Astrocyte (in vitro differentiated cells and primary cell): ENCODE data around the gene ADAMTS17. TPM values are rescaled to one million over a fixed set of nuclear protein-coding genes. Genes with fewer than 3 reads are reported as not detected.

ENCODE experiments used
- DNase-seq: peaks from one replicate; pipeline ENCODE4 v3.0.0-alpha.2; 2010; ENCODE audit warnings: low read depth
- FAIRE-seq: peaks from 2 replicates; lab custom pipeline; 2011; peaks lifted over from hg19 to GRCh38; lab: Jason Lieb, UNC
- H2AFZ ChIP-seq: 2 replicates; pipeline ENCODE4 v1.6.0; 2012; ENCODE audit warnings: low read depth, low read length, inconsistent platforms
- H3K27ac ChIP-seq: 2 replicates; pipeline ENCODE4 v1.5.1; 2011; ENCODE audit warnings: low read depth, low read length, inconsistent platforms
- H3K27me3 ChIP-seq: 2 replicates; pipeline ENCODE4 v1.6.0; 2011; ENCODE audit warnings: low read length, inconsistent platforms; ENCODE audit not compliant: insufficient read depth
- H3K36me3 ChIP-seq: 2 replicates; pipeline ENCODE4 v1.5.1; 2011; ENCODE audit warnings: low read length, inconsistent platforms; ENCODE audit not compliant: insufficient read depth
- H3K4me1 ChIP-seq: 2 replicates; pipeline ENCODE4 v1.5.1; 2011; ENCODE audit warnings: low read length, inconsistent platforms; ENCODE audit not compliant: insufficient read depth
- H3K4me2 ChIP-seq: 2 replicates; pipeline ENCODE4 v1.6.0; 2012; ENCODE audit warnings: low read length, inconsistent platforms
- H3K4me3 ChIP-seq: 2 replicates; pipeline ENCODE4 v1.5.1; 2011; ENCODE audit warnings: low read depth, mild to moderate bottlenecking, low read length, inconsistent platforms; ENCODE audit not compliant: insufficient read depth
- H3K79me2 ChIP-seq: 2 replicates; pipeline ENCODE4 v1.6.0; 2012; ENCODE audit warnings: mild to moderate bottlenecking, low read length, inconsistent platforms; ENCODE audit not compliant: insufficient read depth
- H3K9ac ChIP-seq: 2 replicates; pipeline ENCODE4 v1.6.0; 2012; ENCODE audit warnings: mild to moderate bottlenecking, low read length, inconsistent platforms
- H3K9me3 ChIP-seq: 2 replicates; pipeline ENCODE4 v1.5.1; 2012; ENCODE audit warnings: low read depth, mild to moderate bottlenecking, low read length, inconsistent platforms; ENCODE audit not compliant: insufficient read depth
- H4K20me1 ChIP-seq: 2 replicates; pipeline ENCODE4 v1.6.0; 2012; ENCODE audit warnings: low read length, inconsistent platforms; ENCODE audit not compliant: insufficient read depth
- H3K27ac Mint-ChIP-seq: one replicate; pipeline ENCODE4 v1.8.0; 2021; ENCODE audit warnings: mild to moderate bottlenecking, mixed read lengths; ENCODE audit not compliant: unreplicated experiment
- H3K27me3 Mint-ChIP-seq: one replicate; pipeline ENCODE4 v1.8.0; 2021; ENCODE audit warnings: low read depth, mixed read lengths; ENCODE audit not compliant: unreplicated experiment
- H3K36me3 Mint-ChIP-seq: one replicate; pipeline ENCODE4 v1.8.0; 2021; ENCODE audit warnings: low read depth, mixed read lengths; ENCODE audit not compliant: unreplicated experiment
- H3K4me1 Mint-ChIP-seq: one replicate; pipeline ENCODE4 v1.8.0; 2021; ENCODE audit warnings: low read depth, mixed read lengths; ENCODE audit not compliant: unreplicated experiment
- H3K4me3 Mint-ChIP-seq: one replicate; pipeline ENCODE4 v1.8.0; 2021; ENCODE audit warnings: mild to moderate bottlenecking, moderate library complexity, mixed read lengths; ENCODE audit not compliant: unreplicated experiment
- H3K9me3 Mint-ChIP-seq: one replicate; pipeline ENCODE4 v1.8.0; 2021; ENCODE audit warnings: mild to moderate bottlenecking, mixed read lengths; ENCODE audit not compliant: unreplicated experiment
- CTCF ChIP-seq: IDR thresholded peaks from 2 replicates; pipeline ENCODE4 v1.5.1; 2011; ENCODE audit warnings: low read depth, mild to moderate bottlenecking, inconsistent platforms, low read length, moderate library complexity; ENCODE audit not compliant: insufficient read depth
- EZH2 ChIP-seq: IDR thresholded peaks from 2 replicates; pipeline ENCODE4 v1.6.1; 2012; ENCODE audit warnings: mild to moderate bottlenecking, low read length, inconsistent platforms; ENCODE audit not compliant: insufficient read depth
- total RNA-seq: library from RNA; stranded (reverse); gene quantifications from 2 replicates; pipeline ENCODE4 v1.2.1, GENCODE V29; 2021

The ADAMTS17 gene
- total RNA-seq, 1 donor from 2014 or later: 0.27 TPM

- no peak for FAIRE-seq
- H3K4me3 Mint-ChIP-seq: no peak overlapping the region
Measured at GRCh38 chr15:99992611-99993231, 349.1 kb downstream of the ADAMTS17 start.

GRCh38 chr15:99989095-99989494, 352.7 kb downstream of the ADAMTS17 start:
- Histone ChIP-seq H2AFZ (no peak overlapping the region), H3K79me2 (no peaks in the 10 kb centered on the region), H3K27me3 (no peaks in the 10 kb centered on the region), H3K9me3 (peaks cover 6% of the 10 kb centered on the region), H3K27ac (no peak overlapping the region), H3K9ac (no peak overlapping the region), H3K4me3 (no peak overlapping the region), H3K4me1 (no peaks in the 10 kb centered on the region), H4K20me1 (no peaks in the 10 kb centered on the region), H3K36me3 (no peaks in the 10 kb centered on the region), H3K4me2 (no peak overlapping the region)
- peaks cover 22% of the 10 kb centered on the region for H3K27me3 Mint-ChIP-seq
- peaks cover 13% of the 10 kb centered on the region for H3K9me3 Mint-ChIP-seq
- DNase-seq (no peak), FAIRE-seq (no peak)
- no peak overlapping the region for H3K4me3 Mint-ChIP-seq
- H3K27ac Mint-ChIP-seq: no peak overlapping the region
- no peaks in the 10 kb centered on the region for H3K4me1 Mint-ChIP-seq
- no peak for TF ChIP-seq CTCF
- no peak for TF ChIP-seq EZH2
- H3K36me3 Mint-ChIP-seq: no peaks in the 10 kb centered on the region

More at GRCh38 chr15:99992611-99993231, 349.1 kb downstream of the ADAMTS17 start:
- Mint-ChIP-seq H3K36me3 (no peaks in the 10 kb centered on the region), H3K4me1 (no peaks in the 10 kb centered on the region), H3K9me3 (peaks cover 13% of the 10 kb centered on the region), H3K27me3 (peaks cover 39% of the 10 kb centered on the region), H3K27ac (no peak overlapping the region)
- H3K4me3 ChIP-seq: no peak overlapping the region
- no peak overlapping the region for H3K9ac ChIP-seq
- H3K27me3 ChIP-seq: no peaks in the 10 kb centered on the region
- H3K36me3 ChIP-seq: no peaks in the 10 kb centered on the region
- no peak overlapping the region for H3K4me2 ChIP-seq
- no peaks in the 10 kb centered on the region for H3K4me1 ChIP-seq
- no peak overlapping the region for H2AFZ ChIP-seq
- H4K20me1 ChIP-seq: no peaks in the 10 kb centered on the region
- no peak for DNase-seq
- no peaks in the 10 kb centered on the region for H3K79me2 ChIP-seq
- TF ChIP-seq EZH2 (no peak), CTCF (no peak)
- peaks cover 6% of the 10 kb centered on the region for H3K9me3 ChIP-seq
- no peak overlapping the region for H3K27ac ChIP-seq

GRCh38 chr15:99987701-99988100, 354.1 kb downstream of the ADAMTS17 start:
- H3K27me3 Mint-ChIP-seq: peaks cover 11% of the 10 kb centered on the region
- H3K4me1 Mint-ChIP-seq: peaks cover 12% of the 10 kb centered on the region
- Histone ChIP-seq H3K27me3 (no peaks in the 10 kb centered on the region), H3K27ac (no peak overlapping the region), H2AFZ (no peak overlapping the region), H4K20me1 (no peaks in the 10 kb centered on the region), H3K4me1 (peaks cover 12% of the 10 kb centered on the region), H3K36me3 (no peaks in the 10 kb centered on the region), H3K4me3 (no peak overlapping the region), H3K9ac (no peak overlapping the region), H3K4me2 (no peak overlapping the region), H3K79me2 (no peaks in the 10 kb centered on the region), H3K9me3 (peaks cover 6% of the 10 kb centered on the region)
- H3K27ac Mint-ChIP-seq: no peak overlapping the region
- peaks cover 13% of the 10 kb centered on the region for H3K9me3 Mint-ChIP-seq
- H3K4me3 Mint-ChIP-seq: no peak overlapping the region
- FAIRE-seq: no peak
- no peak for DNase-seq
- TF ChIP-seq CTCF (no peak), EZH2 (no peak)
- H3K36me3 Mint-ChIP-seq: no peaks in the 10 kb centered on the region
